ENCODE results near the gene TTC39A. TPM values are rescaled to one million over a fixed set of nuclear protein-coding genes. Genes with fewer than 3 reads are reported as not detected.

The TTC39A gene
- total RNA-seq, 1 experiment from 2014 or later: 15.4 TPM

DNA sequence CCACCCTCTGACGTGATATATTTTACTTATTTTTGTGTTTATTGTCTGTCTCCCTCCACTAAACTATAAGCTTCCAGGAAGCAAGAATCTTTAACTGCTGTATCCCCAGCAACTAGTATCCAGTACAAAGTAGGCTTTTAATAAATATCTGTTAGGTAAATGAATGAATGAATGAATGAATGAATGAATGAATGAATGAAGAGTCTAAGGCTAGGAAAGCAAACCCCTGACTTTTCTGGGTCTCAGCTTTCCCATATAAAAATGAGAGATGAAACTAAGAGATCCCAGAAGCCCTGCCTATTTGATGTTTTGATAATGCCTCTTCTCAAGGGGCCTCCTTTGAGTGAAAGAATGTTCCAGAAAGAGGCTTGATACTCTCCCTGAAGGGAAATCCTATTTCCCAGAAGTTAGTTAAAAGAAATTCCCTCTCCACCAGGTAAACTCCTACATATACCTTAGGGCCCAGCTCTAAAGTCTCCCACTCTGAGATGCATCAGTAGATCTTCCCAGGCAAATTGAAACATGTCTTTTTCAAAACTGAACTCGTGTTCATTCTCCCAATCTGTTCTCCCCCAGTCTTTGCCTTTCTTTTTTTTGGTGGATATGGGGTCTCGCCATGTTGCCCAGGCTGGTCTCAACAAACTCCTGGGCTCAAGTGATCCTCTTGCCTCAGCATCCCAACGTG, 7.8 kb downstream of the TTC39A start:
- Histone ChIP-seq H3K36me3 (ENCODE audit: control insufficient read depth in 1 of 2, insufficient read depth in 2 of 2, low read length in 2 of 2) (no peaks in the 10 kb centered on the region), H3K4me2 (ENCODE audit: low read length) (no peak overlapping the region), H3K9me3 (ENCODE audit: control insufficient read depth in 1 of 2, insufficient read depth in 1 of 2, low read depth in 1 of 2, low read length in 2 of 2) (no peaks in the 10 kb centered on the region), H3K4me3 (replicated peaks in 1 of 2; ENCODE audit: low read depth in 1 of 2, low read length in 2 of 2) (no peak overlapping the region), H3K79me2 (ENCODE audit: insufficient read depth, low read length) (peaks cover 2% of the 10 kb centered on the region; the same call in 1 of the 2 replicates), H3K9me2 (ENCODE audit: insufficient read depth) (no peaks in the 10 kb centered on the region), H3K27ac (ENCODE audit: low read depth, low read length) (no peak overlapping the region), H4K20me1 (ENCODE audit: insufficient read depth) (no peaks in the 10 kb centered on the region), H3K27me3 (ENCODE audit: insufficient read depth, low read length) (no peaks in the 10 kb centered on the region), H3K4me1 (ENCODE audit: control insufficient read depth in 1 of 2, insufficient read depth in 2 of 2, low read length in 2 of 2) (peaks cover 0 to 15% of the 10 kb centered on the region in 2 experiments; a peak in 2 of 4 replicates), H3K9ac (ENCODE audit: low read length) (no peak overlapping the region), H2AFZ (ENCODE audit: low read depth, low read length, poor library complexity, severe bottlenecking) (no peak overlapping the region)
- intact Hi-C loops (cut with micrococcal nuclease): no loop called here
- DNase-seq (ENCODE audit: low read depth, low spot score): no peak
- BruUV-seq (replicated peaks): no TSS peak
- ChIA-PET POLR2A (no interaction called here), RAD21 (ENCODE audit: low non-redundant PET in 1 of 2, low total read pairs in 2 of 2, uncharacterized antibody in 2 of 2, unreplicated experiment in 2 of 2) (no interaction called here), CTCF (no interaction called here)
- no peak for ATAC-seq
- TF ChIP-seq POLR2AphosphoS5 (IDR thresholded peaks at IDR 0.05; ENCODE audit: low read depth, low read length): no peak
- no peak for TF ChIP-seq CBX3 (IDR thresholded peaks at IDR 0.05; ENCODE audit: low read depth)
- TF ChIP-seq, protein P1, sequence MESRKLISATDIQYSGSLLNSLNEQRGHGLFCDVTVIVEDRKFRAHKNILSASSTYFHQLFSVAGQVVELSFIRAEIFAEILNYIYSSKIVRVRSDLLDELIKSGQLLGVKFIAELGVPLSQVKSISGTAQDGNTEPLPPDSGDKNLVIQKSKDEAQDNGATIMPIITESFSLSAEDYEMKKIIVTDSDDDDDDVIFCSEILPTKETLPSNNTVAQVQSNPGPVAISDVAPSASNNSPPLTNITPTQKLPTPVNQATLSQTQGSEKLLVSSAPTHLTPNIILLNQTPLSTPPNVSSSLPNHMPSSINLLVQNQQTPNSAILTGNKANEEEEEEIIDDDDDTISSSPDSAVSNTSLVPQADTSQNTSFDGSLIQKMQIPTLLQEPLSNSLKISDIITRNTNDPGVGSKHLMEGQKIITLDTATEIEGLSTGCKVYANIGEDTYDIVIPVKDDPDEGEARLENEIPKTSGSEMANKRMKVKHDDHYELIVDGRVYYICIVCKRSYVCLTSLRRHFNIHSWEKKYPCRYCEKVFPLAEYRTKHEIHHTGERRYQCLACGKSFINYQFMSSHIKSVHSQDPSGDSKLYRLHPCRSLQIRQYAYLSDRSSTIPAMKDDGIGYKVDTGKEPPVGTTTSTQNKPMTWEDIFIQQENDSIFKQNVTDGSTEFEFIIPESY (IDR thresholded peaks at IDR 0.05; ENCODE audit: extremely low read depth, insufficient replicate concordance, low read length): no peak
- TF ChIP-seq EGR1 (IDR thresholded peaks at IDR 0.05; ENCODE audit: low read depth): no peak
- TF ChIP-seq YY1 (IDR thresholded peaks at IDR 0.05; ENCODE audit: extremely low read depth, insufficient replicate concordance, low read depth, low read length): no peak
- TF ChIP-seq CEBPB (IDR thresholded peaks at IDR 0.05; ENCODE audit: low read depth): no peak
- TF ChIP-seq ZFX (IDR thresholded peaks at IDR 0.05): no peak
- TF ChIP-seq, protein P2, sequence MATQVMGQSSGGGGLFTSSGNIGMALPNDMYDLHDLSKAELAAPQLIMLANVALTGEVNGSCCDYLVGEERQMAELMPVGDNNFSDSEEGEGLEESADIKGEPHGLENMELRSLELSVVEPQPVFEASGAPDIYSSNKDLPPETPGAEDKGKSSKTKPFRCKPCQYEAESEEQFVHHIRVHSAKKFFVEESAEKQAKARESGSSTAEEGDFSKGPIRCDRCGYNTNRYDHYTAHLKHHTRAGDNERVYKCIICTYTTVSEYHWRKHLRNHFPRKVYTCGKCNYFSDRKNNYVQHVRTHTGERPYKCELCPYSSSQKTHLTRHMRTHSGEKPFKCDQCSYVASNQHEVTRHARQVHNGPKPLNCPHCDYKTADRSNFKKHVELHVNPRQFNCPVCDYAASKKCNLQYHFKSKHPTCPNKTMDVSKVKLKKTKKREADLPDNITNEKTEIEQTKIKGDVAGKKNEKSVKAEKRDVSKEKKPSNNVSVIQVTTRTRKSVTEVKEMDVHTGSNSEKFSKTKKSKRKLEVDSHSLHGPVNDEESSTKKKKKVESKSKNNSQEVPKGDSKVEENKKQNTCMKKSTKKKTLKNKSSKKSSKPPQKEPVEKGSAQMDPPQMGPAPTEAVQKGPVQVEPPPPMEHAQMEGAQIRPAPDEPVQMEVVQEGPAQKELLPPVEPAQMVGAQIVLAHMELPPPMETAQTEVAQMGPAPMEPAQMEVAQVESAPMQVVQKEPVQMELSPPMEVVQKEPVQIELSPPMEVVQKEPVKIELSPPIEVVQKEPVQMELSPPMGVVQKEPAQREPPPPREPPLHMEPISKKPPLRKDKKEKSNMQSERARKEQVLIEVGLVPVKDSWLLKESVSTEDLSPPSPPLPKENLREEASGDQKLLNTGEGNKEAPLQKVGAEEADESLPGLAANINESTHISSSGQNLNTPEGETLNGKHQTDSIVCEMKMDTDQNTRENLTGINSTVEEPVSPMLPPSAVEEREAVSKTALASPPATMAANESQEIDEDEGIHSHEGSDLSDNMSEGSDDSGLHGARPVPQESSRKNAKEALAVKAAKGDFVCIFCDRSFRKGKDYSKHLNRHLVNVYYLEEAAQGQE (IDR thresholded peaks at IDR 0.05; ENCODE audit: low read depth): no peak
- TF ChIP-seq, protein P3, sequence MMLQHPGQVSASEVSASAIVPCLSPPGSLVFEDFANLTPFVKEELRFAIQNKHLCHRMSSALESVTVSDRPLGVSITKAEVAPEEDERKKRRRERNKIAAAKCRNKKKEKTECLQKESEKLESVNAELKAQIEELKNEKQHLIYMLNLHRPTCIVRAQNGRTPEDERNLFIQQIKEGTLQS (IDR thresholded peaks at IDR 0.05): no peak
- no peak for TF ChIP-seq ZNF274 (IDR thresholded peaks at IDR 0.05; ENCODE audit: low read depth, low read length)
- no peak for TF ChIP-seq SP1 (IDR thresholded peaks at IDR 0.05; ENCODE audit: low read depth)
- no peak for TF ChIP-seq FOSL1 (IDR thresholded peaks at IDR 0.05; ENCODE audit: low read depth)
- TF ChIP-seq EZH2 (IDR thresholded peaks at IDR 0.05): no peak
- TF ChIP-seq SIN3A (IDR thresholded peaks at IDR 0.05; ENCODE audit: low read depth): no peak
- TF ChIP-seq SRF (IDR thresholded peaks at IDR 0.05; ENCODE audit: low read depth): no peak
